OCI-LY3 (cell line): ENCODE measurements around the gene ATP2B1.

ENCODE experiments used
- CTCF ChIP-seq: fragments of 200-600, 300-600 bp; sonication (generic); IDR thresholded peaks from 2 replicates; pipeline ENCODE4 v1.5.1; 2014; ENCODE audit warnings: antibody characterized with exemption, low read length, low read depth
- EZH2phosphoT487 ChIP-seq: fragments of 200-600 bp; shearing (Covaris generic); IDR thresholded peaks from 2 replicates; pipeline ENCODE4 v1.6.1; 2018; ENCODE audit warnings: antibody characterized with exemption, mixed run types, low read depth

GRCh38 chr12:89547101-89547500 lies 161.5 kb downstream of the ATP2B1 start:
- TF ChIP-seq CTCF: no peak
- no peak for TF ChIP-seq EZH2phosphoT487
